GM21529 (cell line): ENCODE data around the gene CYP4B1.
"Not testable (repeated sequence)": the region's sequence is repeated elsewhere in the genome, so short reads cannot be mapped to it uniquely, and the experiment has no call there.

Experiments
- ATAC-seq: cut with Tn5 transposase; IDR thresholded peaks from one replicate; pipeline ENCODE4 v1.9.1; 2021; ENCODE audit not compliant: unreplicated experiment

Gene CYP4B1

GRCh38 chr1:46798810-46799209 is at the start of gene CYP4B1:
TSS of gene CYP4B1 (plus strand) at chr1:46799046. CDS start at chr1:46799082, 36 bp downstream.
- no peak for ATAC-seq

- no peak for ATAC-seq
These were observed 49.4 kb upstream of the CYP4B1 start for GRCh38 chr1:46749404-46749803.

GRCh38 chr1:46749921-46750404 is 48.9 kb upstream of the CYP4B1 start:
- ATAC-seq, result no peak

GRCh38 chr1:46753985-46754384 is 44.9 kb upstream of the CYP4B1 start:
- no peak for ATAC-seq

GRCh38 chr1:46754707-46755106 is 44.1 kb upstream of the CYP4B1 start:
- ATAC-seq, result not testable (repeated sequence)

- ATAC-seq, result no peak
These were observed 43.7 kb upstream of the CYP4B1 start for GRCh38 chr1:46755121-46755520.

GRCh38 chr1:46757247-46757955 is 41.4 kb upstream of the CYP4B1 start:
- ATAC-seq, result no peak

- ATAC-seq, result no peak
These were observed 40.8 kb upstream of the CYP4B1 start for GRCh38 chr1:46757956-46758528.

GRCh38 chr1:46760558-46761166 is 38.2 kb upstream of the CYP4B1 start:
- no peak for ATAC-seq

- no peak for ATAC-seq
These were observed 37.1 kb upstream of the CYP4B1 start for GRCh38 chr1:46761740-46762139.

GRCh38 chr1:46764402-46764801 is 34.4 kb upstream of the CYP4B1 start:
- no peak for ATAC-seq

GRCh38 chr1:46767649-46768282 is 31.1 kb upstream of the CYP4B1 start:
- ATAC-seq, result no peak

GRCh38 chr1:46768445-46768844 is 30.4 kb upstream of the CYP4B1 start:
- ATAC-seq, result no peak

- ATAC-seq, result no peak
These were observed 29.7 kb upstream of the CYP4B1 start for GRCh38 chr1:46769028-46769740.

GRCh38 chr1:46770541-46770940 is 28.3 kb upstream of the CYP4B1 start:
- ATAC-seq, result no peak

GRCh38 chr1:46772571-46772970 is 26.3 kb upstream of the CYP4B1 start:
- ATAC-seq, result no peak

- ATAC-seq, result no peak
These were observed 24.5 kb upstream of the CYP4B1 start for GRCh38 chr1:46774297-46774696.

- not testable (repeated sequence) for ATAC-seq
These were observed 20.4 kb upstream of the CYP4B1 start for GRCh38 chr1:46778456-46778855.

- ATAC-seq, result no peak
These were observed 14.2 kb upstream of the CYP4B1 start for GRCh38 chr1:46784666-46785065.

- ATAC-seq, result not testable (repeated sequence)
These were observed 10.2 kb upstream of the CYP4B1 start for GRCh38 chr1:46788634-46789033.

- no peak for ATAC-seq
These were observed 8.3 kb upstream of the CYP4B1 start for GRCh38 chr1:46790446-46791101.
